Dermis blood vessel endothelial cell (primary cell): Measurements from ENCODE around the gene ERVMER34-1. TPM values are rescaled to one million over a fixed set of nuclear protein-coding genes. Genes with fewer than 3 reads are reported as not detected.

ENCODE experiments used
- DNase-seq: peaks from one replicate; pipeline ENCODE4 v3.0.0; 2010
- total RNA-seq: library from RNA; depleted of rRNA; stranded (reverse); fragments of >200 nt; gene quantifications from 2 replicates; pipeline ENCODE4 v1.2.3, GENCODE V29; 2014

The ERVMER34-1 gene, protein sequence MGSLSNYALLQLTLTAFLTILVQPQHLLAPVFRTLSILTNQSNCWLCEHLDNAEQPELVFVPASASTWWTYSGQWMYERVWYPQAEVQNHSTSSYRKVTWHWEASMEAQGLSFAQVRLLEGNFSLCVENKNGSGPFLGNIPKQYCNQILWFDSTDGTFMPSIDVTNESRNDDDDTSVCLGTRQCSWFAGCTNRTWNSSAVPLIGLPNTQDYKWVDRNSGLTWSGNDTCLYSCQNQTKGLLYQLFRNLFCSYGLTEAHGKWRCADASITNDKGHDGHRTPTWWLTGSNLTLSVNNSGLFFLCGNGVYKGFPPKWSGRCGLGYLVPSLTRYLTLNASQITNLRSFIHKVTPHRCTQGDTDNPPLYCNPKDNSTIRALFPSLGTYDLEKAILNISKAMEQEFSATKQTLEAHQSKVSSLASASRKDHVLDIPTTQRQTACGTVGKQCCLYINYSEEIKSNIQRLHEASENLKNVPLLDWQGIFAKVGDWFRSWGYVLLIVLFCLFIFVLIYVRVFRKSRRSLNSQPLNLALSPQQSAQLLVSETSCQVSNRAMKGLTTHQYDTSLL
- total RNA-seq: under 0.01 and 0.14 TPM in 2 replicates

GRCh38 chr4:52750819-52751486, at the start of gene ERVMER34-1:
Gene ERVMER34-1 (minus strand): TSS chr4:52751425. CDS start chr4:52745520, 5,905 bp downstream.
- DNase-seq: peak; percentile 35

DNA sequence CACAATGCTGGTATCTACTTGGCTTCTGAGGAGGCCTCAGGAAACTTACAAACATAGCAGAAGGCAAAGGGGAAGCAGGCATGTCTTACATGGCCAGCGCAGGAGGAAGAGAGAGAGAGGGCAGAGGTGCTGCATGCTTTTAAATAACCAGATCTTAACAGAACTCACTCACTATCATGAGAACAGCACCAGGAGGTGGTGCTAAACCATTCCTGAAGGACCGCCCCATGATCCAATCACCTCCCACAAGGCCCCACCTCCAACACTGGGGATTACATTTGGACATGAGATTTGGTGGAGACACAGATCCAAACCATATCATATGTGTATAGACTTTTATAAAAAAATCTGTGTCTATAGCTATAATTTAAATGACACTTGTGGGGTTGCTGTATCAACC, 48.6 kb upstream of the ERVMER34-1 start:
- no peak for DNase-seq

DNA sequence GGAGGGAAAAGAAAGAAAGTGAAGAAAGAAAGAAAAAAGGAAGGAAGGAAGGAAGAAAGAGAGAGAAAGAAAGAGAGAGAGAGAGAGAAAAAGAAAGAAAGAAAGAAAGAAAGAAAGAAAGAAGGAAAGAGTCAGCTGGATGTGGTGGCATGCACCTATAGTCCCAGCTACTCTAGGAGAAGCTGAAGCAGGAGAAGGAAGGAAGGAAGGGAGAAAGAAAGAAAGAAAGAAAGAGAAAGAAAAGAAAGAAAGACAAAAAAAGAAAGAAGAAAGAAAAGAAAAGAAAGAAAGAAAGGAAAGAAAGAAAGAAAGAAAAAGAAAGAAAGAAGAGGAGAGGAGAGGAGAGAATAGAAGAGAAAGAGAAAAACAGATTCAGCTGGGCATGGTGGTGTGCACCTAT, 44.3 kb upstream of the ERVMER34-1 start:
- no peak for DNase-seq

DNA sequence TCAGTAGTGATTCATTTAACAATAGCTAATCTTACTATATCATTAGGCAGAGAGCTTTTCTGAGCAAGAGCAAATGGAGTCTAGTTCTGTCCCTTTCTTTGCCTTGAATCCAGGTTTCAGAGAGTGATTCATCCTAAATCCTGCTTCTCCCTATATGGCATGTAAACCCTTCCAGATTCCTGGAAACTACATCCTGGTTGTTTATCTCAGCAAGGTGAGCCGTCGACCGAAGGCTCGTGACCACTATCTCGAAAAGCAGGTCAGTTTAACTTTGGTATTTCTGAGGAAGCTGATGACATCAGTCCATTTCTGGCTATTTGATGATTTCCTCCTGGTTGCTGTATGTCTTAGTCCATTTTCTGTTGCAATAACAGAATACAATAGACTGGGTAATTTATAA, 40.7 kb upstream of the ERVMER34-1 start:
- DNase-seq: no peak

- no peak for DNase-seq
Observed at GRCh38 chr4:52789774-52790173, 38.5 kb upstream of the ERVMER34-1 start.

DNA sequence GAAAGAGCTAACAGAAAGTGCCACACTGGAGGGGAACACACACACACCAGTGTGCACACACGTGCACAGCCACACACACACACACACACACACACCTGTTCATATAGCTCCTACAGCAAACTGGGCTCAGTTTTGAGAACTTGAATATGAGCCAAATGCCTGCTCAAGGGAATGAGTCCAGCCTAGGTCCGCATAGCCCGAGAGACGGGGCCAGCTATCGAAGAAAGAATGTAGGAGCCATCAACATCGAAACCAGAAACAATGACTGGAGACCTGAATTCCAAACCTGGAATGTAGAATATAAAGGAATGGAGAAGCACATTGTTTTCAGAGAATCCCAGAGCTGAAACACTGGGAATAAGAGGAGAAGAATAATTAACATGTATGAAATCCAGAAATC, 37.6 kb upstream of the ERVMER34-1 start:
- no peak for DNase-seq

- no peak for DNase-seq
Observed at GRCh38 chr4:52783069-52783468, 31.8 kb upstream of the ERVMER34-1 start.

DNA sequence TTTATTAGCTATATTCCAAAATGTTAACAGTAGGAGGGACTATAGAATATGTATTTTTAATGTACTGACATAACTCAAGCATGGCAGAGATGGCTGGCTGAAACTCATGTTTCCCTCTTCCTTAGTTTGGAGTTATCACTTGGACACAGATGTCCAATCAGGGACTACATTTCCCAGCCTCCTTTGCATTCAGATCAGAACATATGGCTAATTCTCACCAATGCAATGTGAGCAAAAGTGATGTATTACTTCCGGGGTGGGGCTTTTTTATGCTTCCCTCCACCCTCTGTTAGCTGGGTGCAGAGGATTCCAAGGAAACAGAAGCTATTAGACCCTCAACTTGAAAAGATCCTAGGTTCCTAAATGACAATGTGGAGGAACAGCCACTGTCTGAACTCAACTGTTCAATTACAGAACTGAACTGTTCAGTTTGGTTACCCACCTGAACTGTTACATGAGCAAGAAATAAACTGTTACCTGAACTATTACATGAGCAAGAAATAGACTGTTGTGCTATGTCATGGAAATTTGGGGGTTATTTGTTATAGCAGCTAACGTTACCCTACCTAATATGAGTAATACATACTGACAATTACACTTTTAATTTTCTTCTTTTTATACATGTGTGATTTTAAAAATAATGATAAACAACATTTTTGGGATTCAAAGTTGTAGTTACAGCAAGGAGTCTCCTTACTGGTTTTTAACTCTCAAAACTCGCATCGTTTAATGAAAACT, 29.6 kb upstream of the ERVMER34-1 start:
- no peak for DNase-seq

DNA sequence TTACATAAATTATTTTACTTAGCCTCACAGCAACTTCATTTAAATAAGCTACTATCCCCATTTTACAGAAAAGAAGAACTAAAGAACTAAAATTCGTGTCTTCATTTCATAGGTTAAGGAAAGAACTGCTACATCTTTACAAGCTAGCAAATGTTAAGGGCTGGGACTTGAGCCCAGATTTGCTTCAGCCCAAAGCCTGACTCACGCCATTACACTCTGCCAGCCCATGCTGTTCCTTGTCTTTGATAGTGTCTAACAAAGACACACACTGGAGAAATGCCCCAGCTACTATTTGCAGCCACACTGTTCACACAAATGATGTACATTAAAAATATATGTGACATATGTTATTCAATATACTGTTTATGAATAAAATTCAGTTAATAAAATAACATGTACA, 29.0 kb upstream of the ERVMER34-1 start:
- no peak for DNase-seq

DNA sequence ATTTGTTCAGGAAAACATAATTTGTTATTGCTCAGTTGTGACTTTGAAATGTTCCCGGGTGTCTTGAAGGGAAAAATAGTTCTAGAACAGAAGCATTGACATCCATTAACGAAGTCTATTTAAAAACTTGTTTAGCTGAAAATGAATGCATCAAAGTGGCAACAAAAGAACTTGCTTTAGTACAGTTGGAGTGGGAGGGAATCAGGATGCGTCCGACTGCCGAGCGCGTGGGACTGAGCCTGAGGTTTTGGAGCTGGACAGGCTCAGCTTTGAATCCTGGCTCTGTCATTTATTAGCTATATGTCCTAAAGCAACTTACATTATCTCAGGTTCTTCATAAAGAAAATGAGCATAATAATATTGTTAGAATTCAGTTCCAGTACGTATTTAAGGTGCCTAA, 9.0 kb upstream of the ERVMER34-1 start:
- no peak for DNase-seq

GRCh38 chr4:52755426-52755825, 4.2 kb upstream of the ERVMER34-1 start:
- no peak for DNase-seq

GRCh38 chr4:52752936-52753335, 1.7 kb upstream of the ERVMER34-1 start:
- no peak for DNase-seq

GRCh38 chr4:52751487-52751911, 274 bp upstream of the ERVMER34-1 start:
- peak; percentile 48 for DNase-seq

- no peak for DNase-seq
Observed at GRCh38 chr4:52750213-52750612, 1.0 kb downstream of the ERVMER34-1 start.

GRCh38 chr4:52748432-52748831, 2.8 kb downstream of the ERVMER34-1 start:
- DNase-seq: no peak

DNA sequence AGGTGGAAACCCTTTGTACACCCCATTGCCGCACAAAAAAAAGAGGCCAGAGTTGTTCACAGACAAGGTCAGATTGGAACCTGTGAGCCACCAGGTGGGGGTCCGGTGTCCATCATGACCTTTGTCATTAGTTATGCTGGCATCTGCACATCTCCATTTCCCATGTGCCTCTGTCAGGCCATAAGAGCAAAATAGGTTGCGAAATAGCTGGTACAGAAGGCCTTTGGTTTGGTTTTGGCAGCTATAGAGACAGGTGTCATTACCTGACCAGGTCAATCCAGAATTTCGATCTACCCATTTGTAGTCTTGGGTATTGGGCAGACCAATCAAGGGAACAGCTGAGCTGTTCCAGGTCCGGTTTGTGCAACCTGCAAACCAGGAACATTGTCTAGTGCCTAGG, 6.6 kb downstream of the ERVMER34-1 start:
- DNase-seq: no peak

DNA sequence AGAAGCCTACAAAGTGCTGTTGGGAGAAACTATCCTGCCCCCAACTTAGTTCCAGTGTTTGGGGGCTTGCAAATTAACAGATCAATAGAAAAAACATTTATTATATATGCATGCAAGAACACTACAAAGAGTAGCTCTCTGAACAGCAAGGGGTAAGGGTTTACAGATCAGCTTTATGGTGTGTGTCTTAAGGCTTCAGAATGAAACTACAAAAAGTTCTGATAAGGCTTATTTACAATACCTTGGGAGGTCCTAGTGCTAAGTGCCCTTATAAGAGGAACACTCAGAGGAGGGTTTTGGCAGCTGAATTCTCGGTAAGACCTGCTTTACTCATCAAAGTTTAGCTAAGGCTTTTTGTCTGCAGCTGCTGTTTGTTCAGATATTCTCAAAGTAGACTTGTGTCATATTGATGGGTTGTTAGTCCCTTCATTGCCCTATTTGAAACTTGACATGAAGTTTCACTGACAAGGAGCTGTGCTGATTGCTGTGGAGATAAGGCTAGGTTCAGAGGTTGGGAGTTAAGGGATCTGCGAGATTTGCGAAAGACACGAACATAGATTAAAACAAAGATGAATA, 7.7 kb downstream of the ERVMER34-1 start:
- no peak for DNase-seq

DNA sequence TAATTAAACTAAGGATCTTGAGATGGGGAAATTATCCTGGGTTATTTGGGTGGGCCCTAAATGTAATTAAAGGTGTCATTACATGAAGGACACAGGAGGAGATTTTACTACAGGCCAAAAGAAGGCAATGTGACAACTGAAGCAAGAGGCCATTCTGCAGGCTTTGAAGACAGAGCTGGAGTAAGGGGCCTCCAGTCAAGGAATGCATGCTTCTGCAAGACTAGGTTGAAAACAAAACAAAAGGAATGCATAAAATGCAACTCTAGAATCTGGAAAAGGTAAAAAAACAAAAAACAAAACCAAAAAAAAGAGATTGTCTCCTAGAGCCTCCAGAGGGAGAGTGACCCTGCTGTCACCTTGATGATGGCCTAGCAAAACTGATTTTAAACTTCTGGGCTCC, 21.6 kb downstream of the ERVMER34-1 start:
- no peak for DNase-seq

DNA sequence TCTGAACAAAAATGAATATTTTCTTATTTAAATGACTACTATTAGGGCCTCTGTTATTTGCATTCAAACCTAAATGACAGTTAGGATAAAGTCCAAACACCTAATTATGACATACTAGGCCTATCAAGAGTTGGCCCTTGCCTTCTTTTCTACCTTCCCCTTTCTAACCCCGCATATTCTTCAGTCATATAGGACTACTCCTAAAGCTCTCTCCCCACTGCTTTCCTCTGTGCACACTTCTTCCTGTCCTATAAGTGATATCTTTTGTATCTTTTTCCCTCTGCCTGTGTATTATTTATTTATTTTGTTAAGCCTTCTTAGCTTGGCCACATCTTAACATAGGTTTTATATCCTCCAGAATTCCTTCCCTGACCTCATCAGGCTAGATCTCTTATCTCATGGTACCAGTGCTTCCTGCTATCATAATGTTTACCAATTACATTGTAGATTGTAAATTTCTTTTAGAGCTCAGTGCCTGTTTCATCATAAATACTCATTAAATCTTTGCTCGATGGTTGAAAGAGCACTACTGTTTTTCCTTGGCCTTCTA, 22.5 kb downstream of the ERVMER34-1 start:
- peak; percentile 34 for DNase-seq

DNA sequence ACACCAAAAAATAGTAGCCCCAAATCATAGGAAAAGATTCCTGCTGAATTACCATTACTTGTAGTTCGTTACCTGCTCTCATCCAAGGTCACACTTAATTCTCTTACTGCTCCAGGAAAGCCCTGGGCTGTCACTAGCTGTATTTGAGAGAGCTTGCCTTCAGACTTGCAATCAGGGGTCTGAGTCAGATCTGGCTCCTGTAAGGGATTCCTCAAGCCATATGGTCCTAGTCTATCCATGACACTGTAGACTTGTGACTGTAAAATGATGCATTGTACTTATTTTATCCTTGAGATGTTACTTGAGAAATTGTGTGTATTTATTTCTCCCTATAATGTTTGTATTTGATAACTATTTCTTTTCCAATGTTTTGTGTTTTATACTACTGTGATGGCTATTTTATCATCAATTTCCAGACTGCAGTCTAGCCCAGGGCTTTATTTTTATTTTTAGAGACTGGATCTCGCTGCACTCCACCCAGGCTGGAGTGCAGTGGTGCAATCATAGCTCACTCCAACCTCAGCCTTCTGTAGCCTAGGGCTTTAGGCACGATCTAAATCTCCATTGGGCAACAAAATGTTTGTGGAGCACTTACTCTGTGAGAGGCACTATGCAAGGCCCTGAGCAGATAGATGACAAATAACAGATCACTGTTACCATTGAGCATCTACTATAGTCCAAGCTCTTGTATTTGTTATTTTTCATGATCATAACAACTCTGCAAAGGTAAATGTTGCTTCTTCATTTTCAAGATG, 24.2 kb downstream of the ERVMER34-1 start:
- DNase-seq: no peak

DNA sequence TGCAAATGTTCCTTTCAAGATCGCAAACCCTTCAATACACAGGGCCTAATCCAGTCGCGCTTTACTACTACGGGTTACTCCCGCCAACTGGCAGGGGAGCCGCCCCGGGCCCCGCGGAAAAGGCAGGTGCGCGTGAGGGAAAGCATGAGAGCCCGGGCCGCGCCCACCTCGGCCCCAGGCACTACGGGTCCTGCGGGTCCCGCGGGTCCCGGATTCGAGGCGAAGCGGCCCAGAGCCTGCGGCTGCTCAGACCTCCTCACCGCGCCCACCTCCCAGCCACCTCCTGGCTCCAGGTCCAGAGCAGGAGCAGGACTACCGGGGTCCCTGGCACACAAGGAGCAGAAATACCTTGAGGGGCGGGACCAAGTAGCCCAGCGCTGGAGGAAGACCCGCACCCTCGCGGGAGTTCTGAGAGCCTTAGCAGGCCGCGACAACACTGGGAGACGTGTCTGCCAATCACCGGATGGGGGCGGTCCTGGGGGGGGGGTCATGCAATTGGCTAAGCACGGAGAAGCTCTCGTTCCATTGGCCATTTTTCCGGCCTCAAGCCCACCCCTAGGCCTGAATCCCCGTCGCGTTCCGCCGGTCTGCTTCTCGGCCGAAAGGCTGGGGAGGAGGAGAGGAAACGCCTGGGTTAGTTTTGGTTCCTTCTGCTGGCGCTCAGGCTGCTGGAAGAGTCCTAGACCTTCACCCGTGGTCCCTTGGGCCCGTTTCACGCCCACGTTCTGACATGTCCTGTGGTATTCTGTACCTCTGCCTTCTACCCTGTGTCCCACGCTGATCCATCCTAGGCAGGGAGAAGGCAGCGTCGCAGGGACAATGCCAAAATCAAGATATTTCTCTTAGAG, 29.0 kb downstream of the ERVMER34-1 start:
- peak; percentile 99 for DNase-seq
